Kidney (tissue), 14 donors: ENCODE measurements around the gene PIEZO2. TPM values are rescaled to one million over a fixed set of nuclear protein-coding genes. Genes with fewer than 3 reads are reported as not detected.
"Not testable (repeated sequence)": the region's sequence is repeated elsewhere in the genome, so short reads cannot be mapped to it uniquely, and the experiment has no call there.

Experiments
- DNase-seq, 5 donors: peaks; one replicate each; pipeline ENCODE4 v3.0.0-alpha.2; 2013 to 2020
- FAIRE-seq: peaks from 2 replicates; lab custom pipeline; 2012; peaks lifted over from hg19 to GRCh38; lab: Jason Lieb, UNC
- H3K27ac ChIP-seq, 2 donors: one replicate each; pipeline ENCODE4 v1.7.0; 2013; ENCODE audit warnings: low read depth in 2 of 2, low read length in 2 of 2, inconsistent platforms in 1 of 2
- H3K27me3 ChIP-seq: one replicate; pipeline ENCODE4 v1.7.1; 2013; ENCODE audit warnings: low read length, inconsistent platforms; ENCODE audit not compliant: control insufficient read depth, insufficient read depth
- H3K36me3 ChIP-seq, 3 donors: one replicate each; pipeline versions ENCODE4 v1.7.0 to v1.7.1; 2013; ENCODE audit warnings: low read length in 3 of 3, control low read depth in 1 of 3, inconsistent platforms in 1 of 3; ENCODE audit not compliant: insufficient read depth in 3 of 3, control insufficient read depth in 2 of 3
- H3K4me1 ChIP-seq, 3 donors: one replicate each; pipeline versions ENCODE4 v1.7.0 to v1.7.1; 2013; ENCODE audit warnings: low read length in 3 of 3, inconsistent platforms in 1 of 3, low read depth in 1 of 3; ENCODE audit not compliant: control insufficient read depth in 2 of 3, insufficient read depth in 2 of 3
- H3K4me3 ChIP-seq, 3 donors: one replicate each; pipeline versions ENCODE4 v1.7.0 to v1.8.1; 2013; ENCODE audit warnings: low read length in 3 of 3, control low read depth in 1 of 3, inconsistent platforms in 1 of 3
- H3K9ac ChIP-seq, 3 donors: one replicate each; pipeline versions ENCODE4 v1.7.0 to v1.7.1; 2013; ENCODE audit warnings: low read length in 3 of 3, control low read depth in 1 of 3, inconsistent platforms in 1 of 3
- H3K9me3 ChIP-seq, 3 donors: one replicate each; pipeline versions ENCODE4 v1.7.0 to v1.7.1; 2013; ENCODE audit warnings: low read length in 3 of 3, control low read depth in 1 of 3, inconsistent platforms in 1 of 3; ENCODE audit not compliant: control insufficient read depth in 2 of 3, insufficient read depth in 1 of 3
- CTCF ChIP-seq: IDR thresholded peaks from 3 replicates; pipeline ENCODE4 v1.5.1; 2012; ENCODE audit warnings: mild to moderate bottlenecking, moderate library complexity, borderline replicate concordance; ENCODE audit not compliant: insufficient read depth; ENCODE audit errors: extremely low read depth
- intact Hi-C: fragments of 100-400 bp; cut with DNase I; formaldehyde crosslinking; loops from one replicate; pipeline ENCODE4 v1.11.1; 2022
- polyA plus RNA-seq: library from polyadenylated mRNA; stranded (reverse); fragments of 350-450 nt; fragmentation: Illumina TruSeq; extraction: RNeasy Lipid Tissue Mini Kit (QIAGEN cat#74804); gene quantifications from one replicate; pipeline ENCODE4 v1.2.3, GENCODE V29; 2014; ENCODE audit warnings: low read depth, low replicate concordance; ENCODE audit not compliant: insufficient read depth
- total RNA-seq: library from RNA; stranded (reverse); fragmentation: NEBNext Ultra II Directional; extraction: Animal tissue kit (Norgen Biotek cat#: 25700); gene quantifications from one replicate; pipeline ENCODE4 v1.2.1, GENCODE V29; 2021
- donor health status: control.
- donor health status: control.
- donor health status: control.
- donor health status: control.
- donor health status: control.
- donor health status: DM: yes; HTN: yes; CAD: no.
- donor health status: Normal renal cell carcinoma (clear cell type).

The PIEZO2 gene
- total and polyA plus RNA-seq, 2 donors from 2014 or later: 1.1 to 4.1 TPM

- FAIRE-seq (no peak), DNase-seq (no peak)
- TF ChIP-seq CTCF: no peak
- H3K4me1 ChIP-seq: peaks cover 0 to 3% (median 0%) of the 10 kb centered on the region in 3 donors
- no peaks in the 10 kb centered on the region for H3K9me3 ChIP-seq
- H3K4me3 ChIP-seq: no peak overlapping the region
- intact Hi-C loops: no loop called here
- H3K36me3 ChIP-seq: no peaks in the 10 kb centered on the region
- H3K9ac ChIP-seq: no peak overlapping the region
- H3K27ac ChIP-seq: no peak overlapping the region
- H3K27me3 ChIP-seq: no peaks in the 10 kb centered on the region
These were observed 213.8 kb downstream of the PIEZO2 start for GRCh38 chr18:10935588-10935987.

DNA sequence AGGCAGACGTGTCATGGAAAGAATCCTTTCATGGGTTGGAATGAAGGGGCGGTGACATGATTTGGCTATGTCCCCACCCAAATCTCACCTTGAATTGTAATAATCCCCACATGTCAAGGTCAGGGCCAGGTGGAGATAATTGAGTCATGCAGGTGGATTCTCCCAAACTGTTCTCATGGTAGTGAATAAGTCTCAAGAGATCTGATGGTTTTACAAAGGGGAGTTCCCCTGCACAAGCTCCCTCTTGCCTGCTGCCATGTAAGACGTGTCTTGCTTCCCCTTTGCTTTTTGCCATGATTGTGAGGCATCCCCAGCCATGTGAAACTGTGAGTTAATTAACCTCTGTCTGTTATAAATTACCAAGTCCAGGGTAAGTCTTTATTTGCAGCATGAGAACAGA is 215.7 kb downstream of the PIEZO2 start:
- H3K9ac ChIP-seq, DNase-seq, H3K27ac ChIP-seq, intact Hi-C loops, H3K4me1 ChIP-seq, H3K4me3 ChIP-seq, FAIRE-seq, H3K36me3 ChIP-seq, H3K9me3 ChIP-seq, H3K27me3 ChIP-seq: not testable (repeated sequence)

DNA sequence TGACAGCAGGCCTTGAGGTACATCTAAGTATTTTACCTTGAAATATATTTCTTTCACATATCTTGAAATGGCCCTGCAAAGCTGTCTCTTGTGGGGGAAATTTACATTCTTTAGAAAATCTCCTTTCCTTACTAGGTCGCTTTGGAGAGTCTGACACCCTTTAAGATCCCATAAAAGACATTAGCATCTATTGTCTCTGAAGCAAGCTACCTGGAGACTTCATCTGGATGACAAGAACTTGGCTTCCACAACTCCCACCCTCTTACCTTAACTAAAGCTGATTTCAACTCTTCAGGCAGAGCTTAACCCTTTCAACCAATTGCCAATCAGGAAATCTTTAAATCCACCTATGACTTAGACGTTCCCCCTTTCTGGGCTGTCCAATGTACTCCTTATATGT is 219.3 kb downstream of the PIEZO2 start:
- TF ChIP-seq CTCF: no peak
- no peak overlapping the region for H3K27ac ChIP-seq
- no peaks in the 10 kb centered on the region for H3K36me3 ChIP-seq
- no peak overlapping the region for H3K9ac ChIP-seq
- intact Hi-C loops: no loop called here
- peaks cover 0 to 4% (median 0%) of the 10 kb centered on the region in 3 donors for H3K4me1 ChIP-seq
- no peak for DNase-seq
- no peak overlapping the region for H3K4me3 ChIP-seq
- H3K9me3 ChIP-seq: no peaks in the 10 kb centered on the region
- FAIRE-seq: no peak
- H3K27me3 ChIP-seq: no peaks in the 10 kb centered on the region

GRCh38 chr18:10928772-10929373 is 220.5 kb downstream of the PIEZO2 start:
- Histone ChIP-seq H3K4me3 (no peak overlapping the region), H3K27ac (no peak overlapping the region), H3K9me3 (no peaks in the 10 kb centered on the region), H3K4me1 (peaks cover 0 to 4% (median 0%) of the 10 kb centered on the region in 3 donors), H3K36me3 (no peaks in the 10 kb centered on the region), H3K9ac (no peak overlapping the region), H3K27me3 (no peaks in the 10 kb centered on the region)
- FAIRE-seq: no peak
- peak in 2 of 5 donors; percentile 68 to 69 for DNase-seq
- intact Hi-C loops: no loop called here
- TF ChIP-seq CTCF: no peak
